DOHH2 (cell line): ENCODE measurements around the gene ADAMTS15.

Source experiments
- CTCF ChIP-seq: fragments of 200-600 bp; sonication (generic); IDR thresholded peaks from one replicate; pipeline ENCODE4 v1.5.1; 2014; ENCODE audit warnings: antibody characterized with exemption, mild to moderate bottlenecking, low read depth, low read length; ENCODE audit not compliant: poor library complexity, severe bottlenecking
- EZH2phosphoT487 ChIP-seq: fragments of 200-600 bp; sonication (generic); IDR thresholded peaks from 2 replicates; pipeline ENCODE4 v1.6.1; 2017; ENCODE audit warnings: borderline replicate concordance, mild to moderate bottlenecking, antibody characterized with exemption, low read length, moderate library complexity, mixed read lengths

GRCh38 chr11:130518164-130518680 lies 69.8 kb downstream of the ADAMTS15 start:
- TF ChIP-seq CTCF = no peak
- no peak for TF ChIP-seq EZH2phosphoT487
